Epithelial cell of esophagus (primary cell): ENCODE measurements around the gene CRB1.
A peak's percentile ranks its signal among the peaks of the same experiment; 100 is the strongest.

Experiments
- DNase-seq: peaks from one replicate; pipeline ENCODE4 v3.0.0; 2010; ENCODE audit warnings: low read depth
- H3K4me3 ChIP-seq: 2 replicates; pipeline ENCODE4 v1.5.1; 2011; ENCODE audit warnings: mild to moderate bottlenecking, low read length, control low read depth
- TF ChIP-seq, protein P1 (sequence below): IDR thresholded peaks from 2 replicates; pipeline ENCODE4 v1.5.1; 2011; ENCODE audit warnings: low read depth, mild to moderate bottlenecking, low read length, control low read depth, inconsistent platforms; ENCODE audit not compliant: insufficient read depth; ENCODE audit errors: missing control alignments

The CRB1 gene

DNA sequence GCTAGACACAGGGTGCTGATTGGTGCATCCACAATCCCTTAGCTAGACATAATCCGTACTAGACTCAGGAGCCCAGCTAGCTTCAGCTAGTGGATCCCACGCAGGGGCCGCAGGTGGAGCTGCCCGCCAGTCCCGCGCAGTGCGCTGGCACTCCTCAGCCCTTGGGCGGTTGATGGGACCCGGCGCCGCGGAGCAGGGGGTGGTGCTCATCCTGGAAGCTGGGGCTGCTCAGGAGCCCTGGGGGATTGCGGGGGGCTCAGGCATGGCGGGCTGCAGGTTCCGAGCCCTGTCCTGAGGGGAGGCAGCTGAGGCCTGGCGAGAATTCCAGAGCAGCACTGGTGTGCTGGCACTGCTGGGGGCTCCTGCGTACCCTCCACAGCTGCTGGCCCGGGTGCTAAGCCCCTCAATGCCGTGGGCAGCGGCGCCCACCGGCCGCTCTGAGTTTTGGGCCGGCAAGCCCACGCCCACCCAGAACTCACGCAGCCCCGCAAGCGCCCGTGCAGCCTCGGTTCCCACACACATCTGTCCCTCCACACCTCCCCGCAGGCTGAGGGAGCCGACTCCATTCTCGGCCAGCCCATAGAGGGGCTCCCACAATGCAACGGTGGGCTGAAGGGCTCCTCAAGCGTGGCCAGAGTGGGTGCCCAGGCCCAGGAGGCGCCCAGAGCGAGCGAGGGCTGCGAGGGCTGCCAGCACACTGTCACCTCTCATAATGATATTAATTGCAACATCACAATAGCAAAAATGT lies 87.4 kb downstream of the CRB1 start:
- TF ChIP-seq, protein P1, sequence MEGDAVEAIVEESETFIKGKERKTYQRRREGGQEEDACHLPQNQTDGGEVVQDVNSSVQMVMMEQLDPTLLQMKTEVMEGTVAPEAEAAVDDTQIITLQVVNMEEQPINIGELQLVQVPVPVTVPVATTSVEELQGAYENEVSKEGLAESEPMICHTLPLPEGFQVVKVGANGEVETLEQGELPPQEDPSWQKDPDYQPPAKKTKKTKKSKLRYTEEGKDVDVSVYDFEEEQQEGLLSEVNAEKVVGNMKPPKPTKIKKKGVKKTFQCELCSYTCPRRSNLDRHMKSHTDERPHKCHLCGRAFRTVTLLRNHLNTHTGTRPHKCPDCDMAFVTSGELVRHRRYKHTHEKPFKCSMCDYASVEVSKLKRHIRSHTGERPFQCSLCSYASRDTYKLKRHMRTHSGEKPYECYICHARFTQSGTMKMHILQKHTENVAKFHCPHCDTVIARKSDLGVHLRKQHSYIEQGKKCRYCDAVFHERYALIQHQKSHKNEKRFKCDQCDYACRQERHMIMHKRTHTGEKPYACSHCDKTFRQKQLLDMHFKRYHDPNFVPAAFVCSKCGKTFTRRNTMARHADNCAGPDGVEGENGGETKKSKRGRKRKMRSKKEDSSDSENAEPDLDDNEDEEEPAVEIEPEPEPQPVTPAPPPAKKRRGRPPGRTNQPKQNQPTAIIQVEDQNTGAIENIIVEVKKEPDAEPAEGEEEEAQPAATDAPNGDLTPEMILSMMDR = no peak
- DNase-seq = no peak
- H3K4me3 ChIP-seq = no peak overlapping the region

DNA sequence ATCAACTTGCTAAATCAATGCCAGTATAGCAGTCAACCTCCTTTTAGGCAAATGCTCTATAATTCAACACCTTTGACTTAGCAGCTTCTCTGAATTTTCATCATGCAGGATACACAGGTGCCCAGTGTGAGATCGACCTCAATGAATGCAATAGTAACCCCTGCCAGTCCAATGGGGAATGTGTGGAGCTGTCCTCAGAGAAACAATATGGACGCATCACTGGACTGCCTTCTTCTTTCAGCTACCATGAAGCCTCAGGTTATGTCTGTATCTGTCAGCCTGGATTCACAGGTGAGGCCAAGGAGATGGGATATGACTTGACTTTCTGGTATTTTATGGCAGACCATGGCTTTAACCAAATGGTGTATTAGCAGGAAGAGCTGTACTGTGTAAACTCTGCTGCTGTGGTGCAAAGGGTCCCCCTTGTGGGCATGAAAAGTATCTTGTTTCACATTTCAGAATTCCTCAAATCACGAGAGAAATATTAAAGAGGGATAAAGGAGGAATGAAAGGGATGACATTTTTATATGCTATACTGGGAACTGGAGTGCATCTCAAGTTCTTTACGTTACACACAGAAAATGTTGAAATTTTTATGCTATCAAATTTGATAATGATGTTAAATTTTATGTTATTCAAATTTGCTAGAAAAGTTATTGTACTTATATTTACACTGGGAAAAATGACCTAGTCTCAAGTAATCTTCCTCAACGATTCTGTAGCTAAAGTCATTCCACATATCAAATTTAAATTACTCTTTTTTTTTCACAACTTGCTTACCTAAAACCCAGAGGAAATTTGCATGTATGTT lies 88.9 kb downstream of the CRB1 start:
- H3K4me3 ChIP-seq = no peak overlapping the region
- TF ChIP-seq, protein P1 = peak; percentile 72
- DNase-seq = peak; percentile 78

DNA sequence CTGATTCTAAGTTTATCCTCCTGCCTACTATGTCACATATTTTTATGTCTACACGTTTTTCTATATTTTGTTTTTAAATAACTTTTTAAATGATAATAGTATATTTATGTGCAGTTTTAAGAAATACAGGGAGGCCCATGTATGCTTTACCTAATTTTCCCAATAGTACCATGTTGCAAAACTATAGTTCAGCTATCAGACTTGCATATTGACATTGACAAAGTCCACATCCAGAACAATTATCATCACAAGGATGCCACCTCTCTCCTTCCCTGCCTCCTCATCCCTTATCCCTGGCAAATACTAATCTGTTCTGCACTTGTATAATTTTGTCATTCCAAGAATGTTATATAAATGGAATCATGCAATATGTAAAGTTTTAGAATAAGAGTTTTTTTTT lies 90.9 kb downstream of the CRB1 start:
- no peak for DNase-seq
- no peak overlapping the region for H3K4me3 ChIP-seq
- TF ChIP-seq, protein P1 = no peak

DNA sequence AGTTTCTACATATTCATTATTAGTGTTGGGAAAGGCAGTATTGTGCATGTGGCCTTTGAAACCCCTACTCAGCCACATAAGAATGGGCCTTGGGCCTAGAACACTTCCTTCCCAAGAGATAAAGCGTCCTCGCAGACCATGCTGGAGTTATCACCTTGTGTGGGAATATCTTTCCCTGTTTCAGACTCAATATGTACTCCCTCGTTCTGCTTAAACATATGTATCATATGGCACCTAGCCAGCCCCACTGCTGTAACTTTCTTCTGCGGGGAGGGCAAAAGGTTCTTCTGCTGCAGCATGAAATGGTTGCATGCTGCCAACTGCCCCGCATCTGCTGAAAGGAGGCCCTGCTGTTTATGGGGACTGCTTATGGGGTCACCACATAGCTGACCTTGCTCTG lies 92.0 kb downstream of the CRB1 start:
- TF ChIP-seq, protein P1 = no peak
- DNase-seq = no peak
- H3K4me3 ChIP-seq = no peak overlapping the region

DNA sequence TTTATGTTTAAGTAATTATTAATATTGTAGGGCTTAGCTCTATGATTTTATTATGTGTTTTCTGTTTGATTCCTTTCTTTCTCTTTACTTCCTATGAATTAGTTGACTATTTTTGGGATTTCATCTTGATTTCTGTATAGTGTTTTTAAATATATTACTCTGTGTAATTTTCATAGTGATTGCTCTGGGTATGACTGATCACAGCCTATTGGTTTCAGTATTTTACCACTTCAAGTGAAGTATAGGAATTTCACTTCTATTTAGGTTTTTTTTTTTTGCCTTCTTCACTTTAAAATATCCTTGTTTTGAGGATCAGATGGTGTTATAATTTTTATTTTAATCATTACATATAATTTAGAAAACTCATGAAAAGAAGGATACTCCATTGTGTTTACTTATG lies 94.8 kb downstream of the CRB1 start:
- DNase-seq = no peak
- TF ChIP-seq, protein P1 = no peak
- no peak overlapping the region for H3K4me3 ChIP-seq

DNA sequence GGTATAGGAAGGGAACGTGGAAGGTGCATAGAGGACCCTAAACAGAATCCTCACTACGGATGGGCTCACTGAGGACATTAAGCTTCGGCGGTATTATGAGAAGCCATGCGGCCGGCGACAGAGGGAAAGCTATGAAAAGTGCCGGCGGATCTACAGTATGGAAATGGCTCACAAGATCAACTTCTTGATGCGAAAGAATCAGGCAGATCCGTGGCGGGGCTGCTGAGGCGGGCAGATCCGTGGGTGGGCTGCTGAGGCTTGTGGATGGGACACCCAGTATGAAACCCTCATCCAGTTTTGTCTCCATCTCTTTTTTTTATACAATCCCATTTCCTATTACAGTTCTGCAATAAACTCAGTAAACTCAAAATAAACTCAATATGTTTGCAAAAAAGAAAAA lies 95.8 kb downstream of the CRB1 start:
- DNase-seq = no peak
- no peak overlapping the region for H3K4me3 ChIP-seq
- TF ChIP-seq, protein P1 = no peak

DNA sequence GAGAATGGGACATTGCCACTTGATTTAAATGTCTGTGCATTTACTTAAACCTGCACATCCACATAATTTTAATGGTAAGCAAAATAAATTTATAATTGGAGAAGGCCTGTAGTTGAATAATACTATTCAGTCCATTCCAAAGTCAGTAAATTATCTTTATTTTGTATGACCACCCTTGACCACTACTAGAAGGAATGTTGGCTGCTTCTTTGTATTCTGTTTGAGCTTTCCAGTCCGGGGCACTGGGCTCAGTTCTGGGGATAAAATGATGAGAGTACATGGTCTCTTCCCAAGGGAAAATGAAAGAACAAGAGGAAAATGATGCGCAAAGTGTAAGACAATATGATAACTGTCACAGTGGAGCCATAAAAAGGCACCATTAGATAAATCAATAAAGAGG lies 98.9 kb downstream of the CRB1 start:
- no peak for DNase-seq
- TF ChIP-seq, protein P1 = no peak

More for the DNA sequence above, 98.9 kb downstream of the CRB1 start:
- H3K4me3 ChIP-seq = no peak overlapping the region
